Activated naive CD8-positive, alpha-beta T cell treated with anti-CD3 and anti-CD28 coated beads, Interleukin-2, amount 50 U/mL, for 16 hours (primary cell): ENCODE results near the gene FSD1.
"Not testable (repeated sequence)": the region's sequence is repeated elsewhere in the genome, so short reads cannot be mapped to it uniquely, and the experiment has no call there.

ENCODE experiments used
- DNase-seq: peaks from one replicate; pipeline ENCODE4 v3.0.0-alpha.2; 2020; ENCODE audit warnings: low read depth, low spot score

The FSD1 gene

DNA sequence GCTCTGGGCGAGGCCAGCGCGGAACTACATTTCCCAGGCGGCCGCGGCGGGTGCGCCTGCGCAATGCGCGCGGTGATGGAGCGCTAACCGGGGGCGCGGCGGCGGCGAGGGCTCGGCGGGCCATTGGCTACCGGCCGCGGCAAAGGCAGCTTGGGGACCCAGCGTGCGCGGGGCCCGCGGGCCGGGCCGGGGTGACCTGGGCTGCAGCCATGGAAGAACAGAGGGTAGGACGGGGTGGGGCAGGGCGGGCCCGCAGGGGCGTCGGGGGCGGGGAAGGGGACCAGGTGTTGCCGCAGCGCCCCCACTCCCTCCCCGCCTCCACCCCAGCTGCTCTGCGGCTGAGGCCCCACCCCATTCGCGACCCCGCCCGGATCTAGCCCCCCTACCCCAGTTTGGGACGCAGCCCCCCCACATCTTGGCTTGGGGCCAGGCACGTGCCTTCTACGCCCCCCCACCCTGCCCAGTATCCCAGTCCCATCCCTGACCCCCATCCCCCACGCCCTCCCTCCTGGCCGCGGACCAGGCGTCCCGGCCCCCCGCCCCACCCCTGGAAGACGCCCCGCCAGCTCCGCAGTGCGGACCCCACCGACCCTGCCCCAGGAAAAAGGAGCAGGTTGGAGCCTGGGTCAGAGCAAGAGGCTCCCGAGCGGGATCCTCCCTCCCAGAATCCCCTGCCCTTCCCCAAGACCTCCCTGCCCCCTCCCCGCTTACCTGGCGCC, at the start of gene FSD1:
Gene FSD1 (plus strand): TSS at position 61 of the 719 bp plus-strand sequence. CDS start 149 bp downstream, at position 210.
- DNase-seq: peak; percentile 53

DNA sequence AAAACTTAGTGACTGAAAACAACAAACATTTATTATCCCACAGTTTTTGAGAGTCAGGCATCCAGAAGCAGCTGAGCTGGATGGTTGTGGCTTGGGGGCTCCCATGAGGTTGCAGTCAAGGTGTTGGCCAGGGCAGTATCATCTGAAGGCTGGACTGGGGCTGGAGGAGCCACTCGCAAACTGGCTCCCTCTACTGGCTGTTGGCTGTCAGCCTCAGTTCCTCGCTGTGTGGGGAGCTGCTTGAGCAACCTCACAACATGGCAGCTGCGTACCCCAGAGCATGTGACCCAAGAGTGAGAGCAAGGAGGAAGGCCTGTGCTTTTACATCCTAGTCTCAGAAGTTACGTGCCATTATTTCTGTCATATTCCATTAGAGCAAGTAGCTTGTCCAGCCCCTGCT, 47.8 kb upstream of the FSD1 start:
- DNase-seq: no peak

DNA sequence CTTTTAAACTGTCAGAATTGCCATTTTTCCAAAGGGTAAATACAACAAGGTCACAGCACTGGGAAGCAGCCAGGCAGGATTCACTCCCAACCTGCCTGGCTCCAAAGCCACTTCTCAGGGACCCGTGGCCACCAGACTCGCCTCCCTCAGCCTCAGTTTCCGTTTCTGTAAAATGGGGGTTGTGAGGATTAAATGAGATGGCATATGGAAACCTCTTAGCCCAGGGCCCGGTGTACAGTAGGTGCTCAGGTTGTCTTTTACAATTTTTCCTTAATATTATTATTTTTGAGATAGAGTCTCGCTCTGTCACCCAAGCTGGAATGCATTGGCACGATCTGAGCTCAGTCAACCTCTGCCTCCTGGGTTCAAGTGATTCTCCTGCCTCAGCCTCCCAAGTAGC, 47.4 kb upstream of the FSD1 start:
- DNase-seq: no peak

DNA sequence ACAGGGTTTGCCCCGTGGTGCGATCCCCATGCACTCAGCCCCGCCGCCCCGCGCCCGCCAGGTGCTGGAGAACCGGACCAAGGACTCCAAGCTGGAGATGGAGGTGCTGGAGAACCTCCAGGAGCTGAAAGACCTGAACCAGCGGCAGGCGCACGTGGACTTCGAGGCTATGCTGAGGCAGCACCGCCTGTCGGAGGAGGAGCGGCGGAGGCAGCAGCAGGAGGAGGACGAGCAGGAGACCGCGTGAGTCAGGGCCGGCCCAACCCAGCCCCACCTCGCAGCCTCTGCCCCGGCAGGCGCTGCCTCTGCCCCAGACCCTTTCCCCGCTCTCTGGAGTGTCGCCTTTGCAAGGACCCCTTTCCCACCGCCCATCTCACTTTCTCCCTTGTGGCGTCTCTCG, 46.2 kb upstream of the FSD1 start:
- no peak for DNase-seq

DNA sequence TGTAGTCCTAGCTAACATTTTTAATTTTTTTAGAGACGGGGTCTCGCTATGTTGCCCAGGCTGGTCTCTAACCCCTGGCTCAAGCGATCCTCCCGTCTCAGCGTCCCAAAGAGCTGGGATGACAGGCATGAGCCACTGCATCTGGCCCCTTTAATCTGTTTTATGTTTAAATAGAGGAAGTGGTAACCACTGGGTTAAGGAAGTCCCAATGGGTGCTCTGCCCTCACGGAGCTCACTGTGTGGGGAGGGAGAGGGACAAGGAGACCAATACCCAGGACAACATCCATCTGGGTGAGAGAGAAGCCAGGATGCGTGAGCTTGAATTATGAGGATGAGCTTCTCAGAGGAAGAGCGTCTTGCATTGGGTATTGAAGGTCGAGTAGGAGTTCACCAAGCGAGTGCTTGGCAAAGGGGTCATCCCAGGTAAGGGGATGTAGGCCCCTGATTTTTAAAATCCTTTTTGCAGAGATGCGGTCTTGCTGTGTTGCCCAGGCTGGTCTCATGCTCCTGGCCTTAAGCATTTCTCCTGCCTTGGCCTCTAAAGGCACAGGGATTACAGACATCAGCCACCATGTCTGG, 43.7 kb upstream of the FSD1 start:
- DNase-seq: no peak

DNA sequence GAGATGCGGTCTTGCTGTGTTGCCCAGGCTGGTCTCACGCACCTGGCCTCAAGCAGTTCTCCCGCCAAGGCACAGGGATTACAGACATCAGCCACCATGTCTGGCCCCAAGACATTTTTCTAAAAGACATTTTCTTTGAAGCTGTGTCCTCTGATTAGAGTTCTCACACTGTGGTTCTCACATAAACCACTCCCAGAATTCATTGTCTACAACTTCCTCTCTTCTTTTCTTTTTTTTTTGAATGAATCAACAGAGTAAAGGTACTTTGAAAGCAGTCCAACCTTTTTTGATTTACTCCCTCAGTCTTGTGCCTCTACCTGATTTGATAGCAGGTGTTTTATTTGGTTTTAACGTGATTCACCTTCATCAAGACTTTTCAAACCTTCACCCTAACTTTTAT, 39.6 kb upstream of the FSD1 start:
- DNase-seq: no peak

DNA sequence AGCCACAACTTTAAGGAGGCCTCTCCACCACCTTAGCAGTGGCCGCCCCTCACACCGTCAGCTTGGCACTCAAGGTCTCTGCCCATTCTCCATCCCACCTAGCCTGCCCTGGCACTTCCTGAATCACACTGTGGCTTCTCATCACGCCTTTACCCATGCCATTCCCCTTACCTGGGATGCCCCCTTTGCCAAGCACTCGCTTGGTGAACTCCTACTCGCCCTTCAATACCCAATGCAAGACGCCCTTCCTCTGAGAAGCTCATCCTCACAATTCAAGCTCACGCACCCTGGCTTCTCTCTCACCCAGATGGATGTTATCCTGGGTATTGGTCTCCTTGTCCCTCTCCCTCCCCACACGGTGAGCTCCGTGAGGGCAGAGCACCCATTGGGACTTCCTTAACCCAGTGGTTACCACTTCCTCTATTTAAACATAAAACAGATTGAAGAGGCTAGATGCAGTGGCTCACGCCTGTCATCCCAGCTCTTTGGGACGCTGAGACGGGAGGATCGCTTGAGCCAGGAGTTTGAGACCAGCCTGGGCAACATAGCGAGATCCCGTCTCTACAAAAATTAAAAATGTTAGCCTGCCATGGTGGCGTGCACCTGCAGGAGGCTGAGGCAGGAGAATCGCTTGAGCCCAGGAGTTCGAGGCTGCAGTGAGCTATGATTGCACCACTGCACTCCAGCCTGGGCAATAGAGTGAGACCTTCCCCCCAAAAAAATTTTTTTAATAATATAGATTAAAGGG, 38.0 kb upstream of the FSD1 start:
- no peak for DNase-seq

DNA sequence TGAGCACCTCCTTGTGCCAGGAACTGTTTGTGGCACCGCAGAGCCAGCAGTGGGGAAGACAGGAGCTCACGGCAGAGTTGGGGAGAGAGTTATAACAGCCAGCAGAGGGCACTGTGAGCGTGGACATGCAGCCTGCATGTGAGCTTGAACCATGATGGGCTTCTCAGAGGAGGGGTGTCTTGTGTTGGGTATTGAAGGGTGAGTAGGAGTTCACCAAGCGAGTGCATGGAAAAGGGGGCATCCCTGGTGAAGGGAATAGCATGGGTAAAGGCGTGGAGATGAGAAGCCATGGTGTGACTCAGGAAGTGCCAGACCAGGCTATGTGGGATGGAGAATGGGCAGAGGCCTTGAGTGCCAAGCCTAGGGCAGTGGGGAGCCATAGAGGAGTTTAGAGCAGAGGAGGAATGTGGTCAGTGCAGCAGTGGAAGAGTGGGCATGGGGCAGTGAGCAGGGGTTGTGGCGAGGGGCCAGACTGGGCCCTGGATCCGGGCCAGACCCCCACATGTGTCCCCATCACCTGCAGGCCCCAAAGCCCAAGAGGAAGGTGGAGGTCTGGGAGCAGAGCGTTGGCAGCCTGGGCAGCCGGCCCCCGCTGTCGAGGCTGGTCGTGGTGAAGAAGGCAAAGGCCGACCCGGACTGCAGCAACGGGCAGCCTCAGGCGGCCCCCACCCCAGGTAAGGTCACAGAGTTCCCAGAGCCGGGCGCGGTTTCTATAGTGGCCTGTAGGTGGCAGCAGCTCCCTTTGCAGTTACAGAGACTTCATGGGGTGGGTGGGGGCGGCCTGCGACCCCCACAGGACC, 37.1 kb upstream of the FSD1 start:
- peak; percentile 40 for DNase-seq

DNA sequence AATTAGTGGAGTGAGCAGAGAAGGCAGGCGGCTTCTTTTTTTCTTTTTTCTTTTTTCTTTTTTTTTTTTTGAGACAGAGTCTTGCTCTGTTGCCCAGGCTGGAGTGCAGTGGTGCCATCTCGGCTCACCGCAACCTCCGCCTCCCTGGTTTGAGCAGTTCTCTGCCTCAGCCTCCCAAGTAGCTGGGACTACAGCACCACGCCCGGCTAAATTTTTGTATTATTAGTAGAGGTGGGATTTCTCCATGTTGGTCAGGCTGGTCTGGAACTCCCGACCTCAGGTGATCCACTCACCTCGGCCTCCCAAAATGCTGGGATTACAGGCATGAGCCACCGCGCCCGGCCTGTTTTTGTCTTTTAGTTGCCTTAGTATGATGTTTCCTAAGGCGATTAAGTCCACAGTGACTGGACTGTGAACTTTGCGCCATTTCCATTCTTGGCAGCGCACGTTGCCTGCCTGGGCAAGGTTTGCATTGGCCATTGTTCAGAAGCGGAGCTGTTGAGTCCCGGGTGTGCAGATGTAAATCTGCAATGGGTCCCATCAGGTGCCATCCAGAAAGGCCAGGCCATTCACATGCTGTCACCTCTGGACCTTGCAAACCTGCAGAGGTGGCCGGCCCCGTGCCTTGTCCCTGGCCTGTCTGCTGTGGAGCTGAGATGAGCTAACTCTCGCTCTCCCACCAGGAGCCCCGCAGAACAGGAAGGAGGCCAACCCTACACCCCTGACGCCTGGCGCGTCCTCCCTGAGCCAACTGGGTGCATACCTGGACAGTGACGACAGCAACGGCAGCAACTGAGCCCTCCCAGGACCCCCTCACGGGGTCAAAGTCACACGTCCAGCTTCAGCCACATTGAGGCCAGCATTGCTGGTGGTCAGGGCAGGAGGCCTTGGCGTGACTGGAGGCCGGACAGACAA, 36.2 kb upstream of the FSD1 start:
- DNase-seq: no peak

DNA sequence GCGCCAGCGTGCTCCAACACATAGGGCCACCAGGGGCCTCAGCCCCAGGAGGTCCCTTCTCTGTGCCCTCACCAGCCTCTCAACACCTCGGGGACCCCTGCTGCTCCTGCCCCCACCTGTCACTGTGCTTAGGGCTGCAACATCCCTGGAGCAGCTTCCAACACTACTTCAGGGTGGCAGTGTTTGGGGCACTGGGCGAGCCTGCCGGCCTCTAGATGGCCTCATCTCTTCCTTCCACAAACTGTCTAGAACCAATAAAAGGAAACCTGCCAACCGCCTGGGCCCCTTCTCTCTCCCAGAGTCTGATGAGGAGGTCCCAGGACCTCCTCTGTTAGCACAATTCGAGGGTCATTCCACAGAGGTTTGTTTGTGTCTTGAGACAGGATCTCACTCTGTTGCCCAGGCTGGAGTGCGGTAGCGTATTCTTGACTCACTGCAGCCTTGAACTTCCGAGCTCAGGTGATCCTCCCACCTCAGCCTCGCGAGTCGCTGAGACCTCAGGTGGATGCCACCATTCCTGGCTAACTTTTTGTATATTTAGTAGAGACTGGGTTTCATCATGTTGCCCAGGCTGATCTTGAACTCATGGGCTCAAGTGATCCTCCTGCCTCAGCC, 35.5 kb upstream of the FSD1 start:
- no peak for DNase-seq

DNA sequence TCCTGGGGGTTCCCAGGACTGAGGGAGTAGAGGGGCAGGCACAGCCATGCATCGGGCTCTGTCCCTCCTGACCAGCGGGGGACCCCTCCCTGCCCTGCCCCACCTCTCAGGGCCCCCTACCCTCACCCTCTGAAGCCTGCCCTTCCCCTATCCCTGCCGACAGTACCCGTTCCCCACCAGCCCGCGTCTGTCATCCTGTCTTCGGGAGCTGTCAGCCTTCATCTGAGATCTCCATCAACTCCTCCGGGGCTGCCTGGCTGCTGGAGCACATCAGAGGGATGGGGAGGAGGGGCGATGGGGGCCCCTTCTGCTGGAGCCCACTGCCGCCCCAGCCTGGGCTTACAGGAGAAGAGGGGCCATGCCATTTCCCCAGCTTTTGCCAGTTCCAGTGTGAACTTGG, 31.5 kb upstream of the FSD1 start:
- DNase-seq: no peak

DNA sequence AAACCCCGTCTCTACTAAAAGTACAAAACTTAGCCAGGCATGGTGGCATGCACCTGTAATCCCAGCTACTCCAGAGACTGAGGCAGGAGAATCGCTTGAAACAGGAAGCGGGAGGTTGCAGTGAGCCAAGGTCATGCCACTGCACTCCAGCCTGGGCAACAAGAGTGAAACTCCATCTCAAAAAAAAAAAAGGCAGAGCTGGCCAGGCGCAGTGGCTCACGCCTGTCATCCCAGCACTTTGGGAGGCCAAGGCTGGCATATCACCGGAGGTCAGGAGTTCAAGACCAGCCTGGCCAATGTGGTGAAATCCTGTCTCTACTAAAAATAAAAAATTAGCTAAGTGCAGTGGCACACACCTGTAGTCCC, 30.1 kb upstream of the FSD1 start:
- DNase-seq: not testable (repeated sequence)

DNA sequence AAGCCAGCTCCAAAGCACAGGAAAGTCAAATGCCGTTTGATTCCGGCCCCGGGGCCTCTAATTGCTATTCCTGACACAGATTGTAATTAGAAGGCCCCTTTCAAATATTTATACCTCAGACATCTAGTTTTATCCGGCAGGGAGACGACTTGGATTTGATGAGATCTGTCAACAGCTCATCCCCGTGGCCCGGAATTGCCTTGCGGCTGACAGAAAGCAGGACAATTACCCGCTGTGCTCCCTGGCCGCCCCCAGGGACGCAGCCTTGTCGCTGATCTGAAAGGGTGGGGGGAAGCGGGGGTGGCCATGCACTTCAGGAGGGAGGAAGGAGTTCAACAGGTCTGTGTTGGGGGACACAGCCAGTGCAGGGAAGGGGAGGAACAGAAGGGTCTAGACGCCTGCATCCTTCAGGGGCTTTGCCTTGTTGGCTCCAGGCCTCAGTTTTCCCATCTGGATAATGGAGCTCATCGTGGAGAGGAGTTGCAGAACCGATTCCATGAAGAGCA, 27.2 kb upstream of the FSD1 start:
- DNase-seq: no peak

DNA sequence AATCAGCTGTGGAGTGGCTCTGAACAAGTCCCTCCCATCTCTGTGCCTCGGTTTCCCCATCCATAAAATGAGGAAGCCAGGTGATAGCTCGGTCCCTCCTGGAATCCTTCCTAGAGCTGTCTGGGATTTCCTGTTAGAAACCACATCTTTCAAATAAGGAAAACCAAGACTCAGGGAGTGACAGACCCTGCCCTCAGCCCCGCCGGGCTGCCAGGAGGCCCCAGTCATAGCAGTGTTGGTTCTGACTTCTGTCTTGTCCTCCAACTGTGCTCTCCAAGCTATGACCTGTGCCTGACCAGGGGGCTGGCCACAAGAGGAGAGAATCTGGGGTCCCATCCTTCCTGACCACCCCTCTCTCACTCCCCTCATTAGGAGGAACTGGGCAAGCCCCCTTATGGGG, 26.4 kb upstream of the FSD1 start:
- DNase-seq: no peak

DNA sequence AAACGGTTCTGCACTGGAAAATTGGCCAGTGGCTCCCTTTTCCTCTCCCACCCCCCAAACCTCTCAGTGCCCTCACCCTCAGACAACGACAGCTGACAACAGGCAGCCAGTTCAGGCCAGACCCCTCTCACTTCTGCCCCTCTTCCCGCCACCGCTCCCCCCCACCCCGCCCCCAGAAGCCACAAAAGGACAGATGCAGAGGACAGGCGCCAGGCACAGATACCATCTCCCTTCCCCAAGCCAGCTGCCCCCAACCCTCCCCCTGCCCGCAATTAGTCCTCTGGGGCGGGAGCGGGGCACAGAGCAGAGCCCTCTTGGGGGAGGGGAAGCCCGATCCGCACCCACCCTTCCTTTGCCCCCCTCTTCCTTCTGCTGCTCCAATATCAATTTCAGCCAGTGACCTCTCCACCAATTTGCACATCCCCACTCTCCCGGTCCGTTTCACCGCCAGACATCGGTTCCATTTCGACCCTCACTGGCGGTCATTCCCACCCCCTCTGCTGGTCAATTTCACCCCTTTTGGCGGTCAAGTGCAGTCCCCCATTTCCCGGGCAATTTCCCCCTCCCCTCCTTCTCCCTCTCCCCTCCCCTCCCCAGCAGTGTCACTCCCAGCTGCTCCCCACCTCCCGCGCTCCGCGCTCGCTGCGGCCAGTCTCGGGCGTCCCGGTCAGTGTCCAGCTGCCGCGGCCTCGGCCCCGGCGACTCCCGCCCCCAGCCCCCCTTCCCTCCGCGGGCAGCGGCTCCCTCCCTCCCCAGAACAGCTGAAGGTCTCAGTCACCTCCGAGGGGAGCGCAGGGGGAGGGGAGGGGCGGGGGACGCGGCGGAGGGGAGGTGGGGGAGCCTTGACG, 25.8 kb upstream of the FSD1 start, which contains the start of gene SHD:
Gene SHD (plus strand): TSS at position 848 of the 848 bp plus-strand sequence. CDS start 798 bp downstream, outside the sequence.
- no peak for DNase-seq

DNA sequence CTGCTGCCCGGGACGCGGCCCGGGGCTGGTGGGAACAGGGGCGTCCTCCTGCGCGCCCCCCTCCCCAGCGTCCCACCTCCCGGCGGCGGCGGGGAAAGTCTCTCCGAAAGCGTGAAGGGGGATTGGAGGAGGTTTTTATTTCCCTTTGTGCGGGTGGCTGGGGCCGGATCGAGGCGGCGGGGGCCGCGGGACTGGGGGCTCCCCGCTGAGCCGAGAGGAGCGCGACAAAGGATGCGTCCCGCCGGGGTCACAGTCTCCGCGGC, 25.2 kb upstream of the FSD1 start:
- no peak for DNase-seq

DNA sequence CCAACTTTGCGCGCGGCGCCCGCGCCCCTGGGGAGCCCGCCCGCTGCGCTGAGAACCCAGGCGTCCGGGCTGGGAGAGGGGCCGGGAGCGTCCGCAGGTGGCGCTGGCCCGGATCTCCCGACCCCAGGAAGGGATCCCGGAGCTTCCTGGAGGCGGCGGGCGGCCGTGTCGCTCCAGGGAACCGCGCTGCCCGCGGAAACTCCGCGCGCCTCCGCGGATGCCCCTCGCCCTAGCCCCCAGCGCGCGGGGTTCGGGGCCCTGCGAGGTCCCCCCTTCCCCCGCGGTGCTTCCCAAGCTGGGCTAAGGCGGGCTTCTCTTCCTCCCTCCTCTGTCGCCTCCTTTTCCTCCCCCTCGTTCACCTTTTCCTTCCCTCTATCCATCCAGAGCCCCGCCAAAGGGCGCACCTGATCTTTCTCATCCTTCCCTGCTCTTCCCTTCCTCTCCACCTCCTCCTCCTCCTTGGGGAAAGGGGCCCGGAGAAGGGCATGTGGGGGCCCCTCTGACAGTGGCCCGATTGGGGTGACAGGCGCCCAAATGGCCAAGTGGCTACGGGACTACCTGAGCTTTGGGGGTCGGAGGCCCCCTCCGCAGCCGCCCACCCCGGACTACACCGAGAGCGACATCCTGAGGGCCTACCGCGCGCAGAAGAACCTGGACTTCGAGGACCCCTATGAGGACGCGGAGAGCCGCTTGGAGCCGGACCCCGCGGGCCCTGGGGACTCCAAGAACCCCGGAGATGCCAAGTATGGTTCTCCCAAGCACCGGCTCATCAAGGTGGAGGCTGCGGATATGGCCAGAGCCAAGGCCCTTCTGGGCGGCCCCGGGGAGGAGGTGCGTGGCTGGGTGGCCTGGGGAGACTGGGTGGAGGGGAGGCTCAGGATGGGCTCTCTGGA, 24.6 kb upstream of the FSD1 start:
- no peak for DNase-seq

DNA sequence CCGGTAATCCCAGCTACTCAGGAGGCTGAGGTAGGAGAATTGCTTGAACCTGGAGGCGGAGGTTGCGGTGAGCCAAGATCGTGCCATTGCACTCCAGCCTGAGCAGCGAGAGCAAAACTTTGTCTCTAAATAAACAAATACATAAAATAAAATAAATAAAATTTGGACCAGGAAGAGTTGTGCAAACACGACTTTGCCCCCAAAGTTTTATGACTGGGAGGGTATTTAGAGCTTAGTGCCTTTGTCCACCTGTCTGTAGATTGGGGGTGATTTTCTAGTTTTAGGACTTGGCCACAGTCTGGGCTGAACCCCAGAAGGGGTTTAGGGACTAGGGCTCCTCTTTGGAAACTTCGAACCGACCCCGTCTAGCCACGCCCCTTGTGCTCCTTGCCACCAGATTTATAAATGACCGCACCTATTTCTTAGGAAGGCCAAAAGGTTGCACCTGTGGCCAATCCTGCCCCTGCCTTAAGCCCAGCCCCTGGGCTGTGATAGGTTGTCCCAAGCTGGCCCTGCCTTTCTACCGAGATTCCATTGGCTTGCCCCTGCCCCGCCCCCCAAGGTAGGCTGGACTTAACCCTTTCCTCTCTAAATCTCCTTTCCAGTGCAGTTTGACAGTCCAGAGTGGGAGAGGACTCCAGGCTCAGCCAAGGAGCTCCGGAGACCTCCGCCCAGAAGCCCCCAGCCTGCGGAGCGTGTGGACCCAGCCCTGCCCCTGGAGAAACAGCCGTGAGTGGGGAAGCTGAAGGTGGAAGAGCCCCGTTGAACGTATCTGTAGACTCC, 20.0 kb upstream of the FSD1 start:
- DNase-seq: no peak
